ENCODE measurements around the gene IL15RA.

GRCh38 chr10:5959581-5960069 is 17.7 kb downstream of the IL15RA start:
- TF ChIP-seq CTCF (IDR thresholded peaks at IDR 0.05) (no peak), POLR2A (IDR thresholded peaks at IDR 0.05) (no peak), POLR2AphosphoS5 (IDR thresholded peaks at IDR 0.05) (no peak)
